GM11168 (cell line): ENCODE data around the gene UQCC2.

Source experiments
- in situ Hi-C: fragments of 300-500 bp; cut with MboI; formaldehyde crosslinking; loops from one replicate; pipeline ENCODE4 v1.12.0; 2022; ENCODE audit warnings: low sequenced_read_pairs; ENCODE audit not compliant: unreplicated experiment

The UQCC2 gene

DNA sequence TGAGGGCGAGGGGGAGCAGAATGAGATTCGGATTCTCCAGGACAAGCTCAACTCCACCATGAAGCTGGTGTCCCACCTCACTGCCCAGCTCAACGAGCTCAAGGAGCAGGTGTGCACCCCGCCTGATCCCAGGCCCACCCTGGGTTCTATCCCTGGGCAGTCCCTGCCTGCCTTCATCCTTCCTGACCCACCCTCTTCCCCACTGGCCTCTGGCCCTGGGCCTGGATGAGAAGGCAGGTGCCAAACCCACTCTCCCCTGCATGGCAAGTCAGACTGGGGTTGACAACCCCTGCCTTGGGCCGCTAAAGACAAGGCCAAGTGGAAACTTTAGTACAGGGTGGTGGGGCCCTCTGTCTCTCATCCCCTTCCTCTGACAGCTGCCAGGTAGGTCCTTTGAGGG, 16.5 kb downstream of the UQCC2 start:
- in situ Hi-C loops = no loop called here

DNA sequence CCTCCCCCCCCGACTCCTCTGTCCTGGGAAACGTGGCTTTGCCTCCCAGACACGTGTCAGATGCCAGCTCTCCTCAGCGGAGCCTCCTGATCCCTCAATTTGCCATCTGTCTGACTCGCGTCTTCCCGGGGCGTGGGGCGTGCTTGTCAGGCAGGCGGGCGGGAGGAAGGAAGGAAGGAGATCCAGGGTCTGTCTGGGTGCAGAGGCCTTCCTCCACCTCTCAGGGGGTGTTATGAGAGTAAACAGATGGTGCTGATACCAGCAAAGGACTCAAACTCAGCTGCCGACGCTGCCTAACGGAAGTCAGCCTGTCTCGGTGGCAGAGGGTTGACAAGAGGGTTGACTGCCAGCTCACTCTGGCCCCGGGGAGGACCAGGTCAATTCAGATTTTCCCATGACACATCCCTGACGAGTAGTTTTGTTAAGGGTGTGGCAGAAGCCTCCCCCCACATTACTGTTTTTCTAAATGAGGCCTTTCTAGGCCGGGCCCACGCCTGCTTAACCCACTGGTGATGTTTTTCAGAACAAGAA, 17.0 kb downstream of the UQCC2 start:
- in situ Hi-C loops = no loop called here

DNA sequence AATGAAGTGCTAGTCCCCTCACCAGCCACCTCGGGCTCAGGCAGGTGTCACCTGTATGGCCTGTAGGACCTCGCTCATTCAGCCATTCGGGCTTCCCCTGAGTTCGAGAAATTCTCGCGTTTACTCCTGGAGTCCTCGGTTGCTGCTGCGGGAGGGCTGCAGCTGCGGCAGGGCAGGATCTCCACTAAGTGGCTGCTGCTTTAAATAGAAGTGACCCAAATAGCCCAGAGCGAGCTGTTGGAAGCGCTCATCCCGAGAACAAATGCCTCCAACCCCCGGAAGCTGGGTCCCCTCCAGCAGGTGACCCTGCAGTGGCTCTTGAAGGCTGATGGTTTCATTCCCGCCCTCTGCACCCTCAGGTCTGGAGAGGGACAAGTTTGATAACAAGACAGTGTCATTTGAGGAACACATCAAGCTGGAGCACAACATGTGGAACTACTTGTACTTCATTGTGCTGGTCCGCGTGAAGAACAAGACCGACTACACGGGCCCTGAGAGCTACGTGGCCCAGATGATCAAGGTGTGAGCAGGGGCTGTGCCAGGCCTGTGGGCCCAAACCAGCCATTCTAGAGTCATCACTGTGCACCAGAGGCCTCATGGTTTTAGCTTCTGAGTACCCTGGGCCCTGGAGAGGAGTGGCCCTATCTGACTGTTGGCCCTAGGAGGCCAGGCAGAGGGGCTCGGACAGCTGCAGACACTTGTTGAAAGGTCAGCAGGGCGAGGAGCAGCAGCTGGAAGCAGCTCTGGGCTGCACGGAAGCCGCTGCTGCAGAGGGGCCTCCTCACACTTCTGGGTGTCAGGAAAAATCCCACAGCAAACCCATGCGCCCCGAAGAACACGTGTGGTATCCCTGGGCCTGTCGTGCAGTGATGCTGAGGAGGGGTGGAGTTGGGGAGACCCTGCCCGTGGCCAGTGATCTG, 18.1 kb downstream of the UQCC2 start:
- in situ Hi-C loops = no loop called here

DNA sequence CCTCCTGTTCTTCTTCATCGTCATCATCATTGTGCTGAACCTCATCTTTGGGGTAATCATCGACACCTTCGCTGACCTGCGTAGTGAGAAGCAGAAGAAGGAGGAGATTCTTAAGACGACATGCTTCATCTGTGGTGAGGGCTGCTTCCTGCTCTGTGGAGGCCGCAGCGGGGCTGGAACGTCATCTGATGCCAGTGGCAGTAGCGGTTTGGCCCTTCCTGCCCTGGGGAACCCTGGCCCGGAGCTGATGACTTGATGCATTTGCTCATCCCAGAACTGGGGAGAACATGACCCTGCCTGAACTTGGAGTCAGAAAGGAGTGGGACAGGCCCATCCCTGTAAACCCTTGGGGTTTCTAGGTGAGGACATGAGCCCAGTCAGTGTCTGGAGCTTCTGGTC, 18.7 kb downstream of the UQCC2 start:
- in situ Hi-C loops = no loop called here

DNA sequence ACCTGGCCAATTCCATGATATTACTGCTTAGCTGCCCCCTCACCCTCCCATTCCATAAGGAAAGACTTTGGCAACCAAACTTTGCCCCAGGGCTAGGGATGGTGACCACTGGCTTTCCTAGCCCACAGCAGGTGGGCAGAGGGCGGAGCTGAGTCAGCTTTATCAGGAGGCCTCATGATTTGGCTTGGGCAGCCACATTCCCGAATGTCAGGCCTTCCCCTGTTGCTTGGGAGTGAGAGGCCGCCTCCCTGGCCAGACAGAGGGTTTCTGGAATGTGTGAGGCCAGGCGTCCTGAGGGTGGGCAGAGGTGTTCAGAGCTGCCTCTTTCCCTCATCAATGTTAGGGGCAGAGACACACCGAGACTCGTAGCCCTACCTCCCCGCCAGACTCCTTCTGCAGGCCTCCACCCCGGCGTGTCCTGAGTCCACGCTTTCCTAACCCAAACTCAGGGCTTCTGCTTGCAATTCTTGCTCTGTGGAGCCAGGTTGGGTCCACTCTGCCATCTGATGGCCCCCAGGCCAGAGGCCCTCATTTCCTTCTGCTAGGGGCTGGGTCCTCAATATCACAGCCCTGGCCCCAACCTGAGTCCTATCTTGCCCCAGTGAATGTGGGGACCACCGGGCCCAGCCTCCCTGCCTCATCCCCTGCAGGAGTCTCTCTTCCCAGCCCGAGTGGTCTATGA, 19.3 kb downstream of the UQCC2 start:
- in situ Hi-C loops = no loop called here

DNA sequence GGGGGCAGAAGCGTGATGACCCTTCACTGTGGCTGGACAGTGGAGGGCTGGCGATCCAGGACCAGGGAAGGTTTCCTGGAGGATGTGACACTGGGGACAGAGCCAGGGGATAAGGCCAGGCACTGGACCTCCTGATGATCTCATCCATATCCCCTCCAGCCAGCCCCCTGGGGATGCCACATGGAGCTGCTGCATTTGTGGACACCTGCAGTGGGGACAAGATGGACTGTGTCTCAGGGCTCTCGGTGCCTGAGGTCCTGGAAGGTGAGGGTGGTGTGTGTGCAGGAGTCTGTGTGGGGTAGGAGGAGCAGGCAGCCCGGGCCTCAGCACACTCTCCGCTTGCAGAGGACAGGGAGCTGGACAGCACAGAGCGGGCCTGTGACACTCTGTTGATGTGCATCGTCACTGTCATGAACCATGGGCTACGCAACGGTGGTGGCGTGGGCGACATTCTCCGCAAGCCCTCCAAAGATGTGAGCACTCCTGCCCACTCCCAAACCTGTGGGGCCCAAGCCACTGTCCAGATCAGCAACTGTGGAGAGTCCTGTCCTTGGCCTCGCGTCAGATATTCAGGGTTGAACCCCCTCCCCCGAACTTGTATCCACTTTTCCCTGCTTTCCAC, 19.9 kb downstream of the UQCC2 start:
- in situ Hi-C loops = no loop called here

DNA sequence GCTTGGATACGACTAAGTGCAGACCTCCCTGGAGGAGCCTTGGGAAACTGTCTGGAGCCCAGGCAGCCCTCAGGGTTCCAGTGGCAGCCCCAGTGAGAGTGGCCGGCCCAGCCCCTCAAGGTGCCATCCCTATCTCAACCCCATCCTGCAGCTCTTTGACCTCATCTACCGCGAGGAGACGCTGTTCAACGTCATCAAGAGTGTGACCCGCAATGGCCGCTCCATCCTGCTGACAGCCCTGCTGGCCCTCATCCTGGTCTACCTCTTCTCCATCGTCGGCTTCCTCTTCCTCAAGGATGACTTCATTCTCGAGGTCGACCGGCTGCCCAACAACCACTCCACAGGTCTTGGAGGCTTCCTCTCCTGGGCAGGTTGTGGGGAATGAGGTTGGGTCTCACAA, 20.7 kb downstream of the UQCC2 start:
- in situ Hi-C loops = no loop called here

DNA sequence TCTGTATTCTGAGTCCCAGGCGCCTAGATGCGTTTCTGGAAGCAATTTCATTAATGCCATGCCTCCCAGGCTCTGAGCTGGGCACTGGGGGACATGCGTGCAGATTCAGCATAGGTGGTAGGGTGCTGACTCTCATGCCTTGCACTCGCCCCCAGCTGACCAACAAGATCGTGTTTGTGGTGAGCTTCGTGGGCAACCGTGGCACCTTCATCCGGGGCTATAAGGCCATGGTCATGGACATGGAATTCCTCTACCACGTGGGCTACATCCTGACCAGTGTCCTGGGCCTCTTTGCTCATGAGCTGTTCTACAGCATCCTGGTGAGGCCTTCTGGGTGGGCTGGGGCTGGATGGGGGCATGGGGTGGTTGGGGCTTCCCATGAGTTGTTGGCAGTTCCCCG, 21.6 kb downstream of the UQCC2 start:
- in situ Hi-C loops = no loop called here

DNA sequence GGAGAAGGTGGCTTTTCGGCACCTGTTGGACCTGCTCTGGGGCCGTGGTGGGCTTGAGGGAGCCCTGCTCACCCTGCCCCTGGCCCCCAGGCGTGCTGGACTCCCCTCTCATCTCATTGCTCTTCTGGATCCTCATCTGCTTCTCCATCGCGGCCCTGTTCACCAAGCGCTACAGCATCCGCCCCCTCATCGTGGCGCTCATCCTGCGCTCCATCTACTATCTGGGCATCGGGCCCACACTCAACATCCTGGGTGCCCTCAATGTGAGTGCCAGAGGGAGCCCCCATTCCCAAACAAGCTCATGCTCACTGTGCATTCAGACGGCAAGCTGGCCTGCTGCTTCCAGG, 22.4 kb downstream of the UQCC2 start:
- in situ Hi-C loops = no loop called here

DNA sequence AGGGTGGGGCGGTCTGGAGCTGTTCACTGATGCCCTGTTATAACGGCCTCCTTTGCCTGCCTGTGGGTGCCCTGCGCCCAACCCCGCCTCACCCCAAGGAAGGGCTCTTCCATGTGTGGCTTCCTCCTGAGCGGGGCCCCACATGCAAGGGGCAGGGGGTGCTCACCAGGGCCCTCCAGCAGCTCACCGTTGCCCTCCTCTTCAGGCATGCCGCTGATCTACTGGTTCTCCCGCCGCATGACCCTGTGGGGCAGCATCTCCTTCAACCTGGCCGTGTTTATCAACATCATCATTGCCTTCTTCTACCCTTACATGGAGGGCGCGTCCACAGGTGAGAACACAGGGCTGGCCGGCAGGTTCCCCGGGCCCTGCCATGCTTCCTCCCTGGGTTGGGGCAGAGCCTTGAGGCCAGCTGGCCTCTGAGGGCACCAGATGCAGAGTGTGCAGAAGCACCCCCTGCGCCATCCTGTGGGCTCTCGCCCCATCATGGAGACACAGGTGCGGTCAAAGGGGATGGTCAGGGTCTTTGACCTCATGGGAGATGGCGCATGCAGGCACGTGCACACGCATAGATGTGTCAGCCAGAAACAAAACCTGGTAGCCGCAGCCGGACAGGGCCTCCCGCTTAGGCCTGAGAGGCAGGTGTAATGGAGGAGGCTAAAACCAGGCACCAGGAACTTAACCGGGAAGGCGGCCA, 22.9 kb downstream of the UQCC2 start:
- in situ Hi-C loops = no loop called here

DNA sequence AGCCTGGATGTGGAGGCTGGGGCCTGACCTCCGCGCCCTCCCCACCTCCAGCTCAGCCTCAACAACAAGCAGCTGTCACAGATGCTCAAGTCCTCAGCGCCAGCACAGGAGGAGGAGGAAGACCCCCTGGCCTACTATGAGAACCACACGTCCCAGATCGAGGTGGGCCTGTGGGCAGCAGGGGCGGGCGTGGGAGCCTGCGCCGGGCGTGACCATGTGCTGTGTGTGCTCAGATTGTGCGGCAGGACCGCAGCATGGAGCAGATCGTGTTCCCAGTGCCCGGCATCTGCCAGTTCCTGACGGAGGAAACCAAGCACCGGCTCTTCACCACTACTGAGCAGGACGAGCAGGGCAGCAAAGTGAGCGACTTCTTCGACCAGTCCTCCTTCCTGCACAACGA, 23.5 kb downstream of the UQCC2 start:
- in situ Hi-C loops = no loop called here

DNA sequence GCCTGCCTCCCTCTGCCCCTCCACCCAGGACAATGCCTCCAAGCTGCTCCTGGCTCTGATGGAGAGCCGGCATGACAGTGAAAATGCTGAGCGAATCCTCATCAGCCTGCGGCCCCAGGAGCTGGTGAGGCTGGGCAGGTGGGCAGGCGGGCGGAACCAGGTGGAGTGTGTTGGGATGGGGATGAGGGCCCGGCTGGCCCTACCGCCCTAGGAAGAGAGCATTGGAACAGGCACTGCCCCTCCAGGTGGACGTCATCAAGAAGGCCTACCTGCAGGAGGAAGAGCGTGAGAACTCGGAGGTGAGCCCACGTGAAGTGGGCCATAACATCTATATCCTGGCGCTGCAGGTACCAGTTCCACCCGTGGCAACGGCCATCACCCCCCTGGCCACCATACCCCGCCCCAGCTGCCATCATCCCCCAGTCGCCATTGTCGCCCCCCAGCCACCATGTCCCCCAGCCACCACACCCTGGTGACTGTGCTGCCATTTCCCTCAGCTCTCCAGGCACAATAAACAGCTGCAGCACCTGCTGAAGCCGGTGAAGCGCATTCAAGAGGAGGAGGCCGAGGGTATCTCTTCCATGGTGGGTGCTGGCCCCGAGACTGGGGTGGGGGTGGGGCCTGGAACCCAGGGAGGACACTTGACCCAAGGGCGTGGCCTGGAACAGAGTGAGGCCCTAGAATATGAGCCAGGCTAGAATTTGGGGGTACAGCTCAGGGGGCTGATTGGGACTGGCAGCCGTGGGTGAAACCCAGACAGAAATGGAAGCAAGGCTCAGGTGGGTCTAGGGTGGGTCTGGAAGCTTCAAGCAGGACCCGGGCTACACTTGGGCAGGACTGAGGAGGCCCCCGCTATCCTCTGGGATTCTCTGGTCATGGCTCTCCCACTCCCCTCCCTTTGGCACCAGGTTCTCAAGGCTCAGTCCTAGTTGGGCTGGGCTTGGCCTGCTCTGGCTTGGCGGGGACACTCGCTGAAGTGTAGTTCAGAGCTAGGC, 24.2 kb downstream of the UQCC2 start:
- in situ Hi-C loops = no loop called here

DNA sequence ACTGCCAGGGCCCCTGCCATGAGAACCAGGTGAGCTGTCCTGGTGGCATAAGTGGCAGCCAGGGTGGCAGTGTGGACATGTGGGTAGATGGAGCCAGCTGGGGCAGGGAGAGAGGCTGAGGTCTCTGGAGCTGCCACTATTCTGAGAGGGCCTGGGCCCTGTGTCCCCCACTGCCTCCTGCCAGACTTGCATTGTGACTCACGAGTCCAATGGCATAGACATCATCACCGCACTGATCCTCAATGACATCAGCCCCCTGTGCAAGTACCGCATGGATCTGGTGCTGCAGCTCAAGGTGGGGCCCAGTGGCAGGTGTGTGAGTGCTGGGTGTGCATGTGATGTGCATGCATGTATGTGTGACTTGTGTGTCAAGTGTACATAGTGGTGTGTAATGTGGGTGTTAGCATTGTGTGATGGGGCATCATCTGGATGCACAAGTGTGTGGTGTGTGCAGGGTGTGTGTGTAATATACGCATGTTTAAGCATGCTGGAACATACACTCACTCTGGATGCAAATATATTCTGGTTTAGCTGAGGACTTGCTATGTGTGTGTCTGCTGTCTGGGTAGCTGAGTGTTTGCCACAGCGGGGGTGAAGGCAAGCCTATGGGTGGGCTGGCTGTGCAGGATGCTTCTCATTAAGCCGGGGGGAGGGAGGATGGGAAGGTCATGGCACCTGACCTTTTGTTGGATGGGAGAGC, 25.1 kb downstream of the UQCC2 start:
- in situ Hi-C loops = no loop called here

DNA sequence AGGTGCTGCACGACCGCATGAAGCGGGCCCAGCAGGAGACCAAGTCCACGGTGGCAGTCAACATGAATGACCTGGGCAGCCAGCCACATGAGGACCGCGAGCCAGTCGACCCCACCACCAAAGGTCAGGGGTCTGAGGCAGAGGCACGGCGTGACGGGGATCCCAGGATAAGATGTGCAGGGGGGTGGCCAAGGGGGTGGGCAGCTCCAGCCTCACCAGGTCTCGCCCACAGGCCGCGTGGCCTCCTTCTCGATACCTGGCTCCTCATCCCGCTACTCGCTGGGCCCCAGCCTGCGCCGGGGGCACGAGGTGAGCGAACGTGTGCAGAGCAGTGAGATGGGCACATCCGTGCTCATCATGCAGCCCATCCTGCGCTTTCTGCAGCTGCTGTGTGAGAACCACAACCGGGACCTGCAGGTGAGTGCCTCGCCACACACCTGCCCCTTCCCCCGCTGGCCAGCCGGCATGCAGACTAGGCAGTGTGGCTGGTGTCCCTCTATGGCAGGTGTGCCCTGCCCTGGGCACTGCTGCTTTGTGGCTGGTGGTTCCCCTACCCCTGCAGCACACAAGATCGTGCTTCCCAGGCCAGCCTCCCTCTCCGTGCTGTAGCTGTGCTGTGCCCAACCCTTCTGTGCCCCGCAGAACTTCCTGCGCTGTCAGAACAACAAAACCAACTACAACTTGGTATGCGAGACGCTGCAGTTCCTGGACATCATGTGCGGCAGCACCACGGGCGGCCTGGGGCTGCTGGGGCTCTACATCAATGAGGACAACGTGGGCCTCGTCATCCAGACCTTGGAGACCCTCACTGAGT, 25.9 kb downstream of the UQCC2 start:
- in situ Hi-C loops = no loop called here

DNA sequence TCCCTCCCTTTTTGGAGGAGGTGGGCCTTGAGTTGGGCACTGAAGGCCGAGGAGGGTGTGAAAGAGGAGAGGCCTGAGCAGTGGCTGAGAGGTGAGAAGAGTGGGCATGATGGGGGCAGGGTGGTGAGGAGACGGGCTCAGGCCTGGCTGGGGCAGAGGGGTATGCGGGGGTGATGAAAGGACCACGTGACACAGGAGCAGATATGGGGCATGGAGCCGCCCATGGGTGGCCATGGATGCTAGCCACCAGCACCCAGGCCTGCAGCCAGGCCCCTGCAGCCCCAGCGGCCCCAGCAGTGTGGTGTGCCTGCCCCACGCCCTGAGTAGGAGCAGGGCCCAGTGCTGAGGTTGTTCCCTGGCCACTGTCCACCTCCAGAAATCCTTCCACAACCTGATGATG, 26.5 kb downstream of the UQCC2 start:
- in situ Hi-C loops = no loop called here

DNA sequence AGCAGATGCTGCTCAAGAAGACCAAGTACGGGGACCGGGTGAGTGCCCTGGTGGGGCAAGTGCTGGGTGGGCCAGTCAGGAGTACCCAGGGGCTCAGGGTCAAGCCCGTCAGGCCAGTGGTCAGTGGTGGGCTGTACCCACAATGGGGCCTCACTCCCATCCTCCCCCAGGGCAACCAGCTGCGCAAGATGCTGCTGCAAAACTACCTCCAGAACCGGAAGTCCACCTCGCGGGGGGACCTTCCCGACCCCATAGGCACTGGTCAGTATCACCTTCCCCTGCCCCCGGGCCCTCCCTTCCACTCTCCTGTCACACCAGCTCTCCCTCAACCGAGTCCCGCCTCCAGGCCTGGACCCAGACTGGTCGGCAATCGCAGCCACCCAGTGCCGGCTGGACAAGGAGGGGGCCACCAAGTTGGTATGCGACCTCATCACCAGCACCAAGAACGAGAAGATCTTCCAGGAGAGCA, 27.0 kb downstream of the UQCC2 start:
- in situ Hi-C loops = no loop called here

DNA sequence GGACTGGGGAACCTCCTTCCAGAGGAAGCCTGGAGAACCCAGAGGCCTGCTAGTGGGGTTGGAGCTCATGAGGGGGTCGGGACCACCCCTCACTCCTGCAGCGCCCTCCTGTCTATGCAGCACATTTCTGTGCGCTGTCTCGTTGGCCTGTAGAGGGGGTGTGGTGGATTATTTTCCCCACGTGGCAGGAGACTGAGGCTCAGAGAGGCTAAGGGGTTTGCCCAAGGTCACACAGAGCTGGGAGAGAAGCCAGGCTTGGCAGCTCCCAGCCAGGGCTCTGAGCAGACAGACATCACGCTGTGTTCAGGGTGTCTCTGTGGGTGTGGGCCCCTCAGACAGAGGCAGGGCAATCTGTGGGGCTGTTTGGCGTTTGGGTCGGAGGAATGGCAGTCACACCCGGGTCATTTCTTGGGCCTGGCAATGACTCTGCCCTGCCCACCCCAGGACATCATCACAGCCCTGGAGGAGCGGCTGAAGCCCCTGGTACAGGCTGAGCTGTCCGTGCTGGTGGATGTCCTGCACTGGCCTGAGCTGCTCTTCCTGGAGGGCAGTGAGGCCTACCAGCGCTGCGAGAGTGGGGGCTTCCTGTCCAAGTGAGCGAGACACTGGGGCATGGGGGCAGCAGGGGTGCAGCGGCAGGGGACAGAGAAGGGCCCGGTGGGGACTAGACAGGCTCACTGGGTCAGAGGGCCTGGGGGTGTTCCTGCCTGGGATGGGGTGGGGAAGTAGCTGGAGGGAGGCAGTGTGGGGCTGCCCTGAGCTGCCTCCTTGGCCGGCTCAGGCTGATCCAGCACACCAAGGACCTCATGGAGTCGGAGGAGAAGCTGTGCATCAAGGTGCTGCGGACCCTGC, 27.7 kb downstream of the UQCC2 start:
- in situ Hi-C loops = no loop called here
